Testis (tissue), 3 donors: ENCODE results near the gene MAP3K14. TPM values are rescaled to one million over a fixed set of nuclear protein-coding genes. Genes with fewer than 3 reads are reported as not detected.

Source experiments
- DNase-seq: peaks from one replicate; pipeline ENCODE4 v3.0.0-alpha.2; 2019
- H3K27ac ChIP-seq, 2 donors: fragments of 200-600 bp; sonication (generic); one replicate each; pipeline ENCODE4 v1.5.1; 2019
- H3K27me3 ChIP-seq: fragments of 200-600 bp; sonication (generic); one replicate; pipeline ENCODE4 v1.5.1; 2019
- H3K36me3 ChIP-seq: fragments of 200-600 bp; sonication (generic); one replicate; pipeline ENCODE4 v1.5.1; 2017; ENCODE audit warnings: low read depth; ENCODE audit errors: missing control alignments
- H3K4me1 ChIP-seq: fragments of 200-600 bp; sonication (generic); one replicate; pipeline ENCODE4 v1.5.1; 2019
- H3K4me3 ChIP-seq, 2 donors: fragments of 200-600 bp; sonication (generic); one replicate each; pipeline ENCODE4 v1.5.1; 2017 to 2019
- H3K9me3 ChIP-seq: fragments of 200-600 bp; sonication (generic); one replicate; pipeline ENCODE4 v1.5.1; 2017
- POLR2A ChIP-seq: fragments of 450-650 bp; IDR thresholded peaks from one replicate; pipeline ENCODE4 v1.6.1; 2017; ENCODE audit warnings: antibody characterized with exemption, mild to moderate bottlenecking, moderate library complexity
- WGBS, 2 donors: methylation state at CpG; one replicate each; pipeline ENCODE4 v1.1.5; 2018; 5-methylcytosine and 5-hydroxymethylcytosine counted together
- intact Hi-C: fragments of 100-400 bp; cut with DNase I; formaldehyde crosslinking; loops from one replicate; pipeline ENCODE4 v1.15.1; 2023; ENCODE audit warnings: low total_unique reads
- polyA plus RNA-seq: library from polyadenylated mRNA; stranded (reverse); fragments of 350-450 nt; fragmentation: Illumina TruSeq; extraction: RNeasy Lipid Tissue Mini Kit (QIAGEN cat#74804); gene quantifications from one replicate; pipeline ENCODE4 v1.2.3, GENCODE V29; 2014; ENCODE audit warnings: low read depth, low replicate concordance; ENCODE audit not compliant: insufficient read depth
- total RNA-seq, 2 donors: library from RNA; depleted of rRNA; stranded (reverse); fragments of >200 nt; gene quantifications; one replicate each; pipeline ENCODE4 v1.2.3, GENCODE V29; 2016
- TF ChIP-seq, protein P1 (sequence below), 3 experiments: fragments of 450-650 bp in 2 of 3; fragments of 200-600 bp in 1 of 3; sonication (generic) in 1 of 3; IDR thresholded peaks; one replicate each; pipeline ENCODE4 v1.5.1; 2016 to 2019; ENCODE audit warnings: antibody characterized with exemption in 3 of 3, mild to moderate bottlenecking in 2 of 3, moderate library complexity in 1 of 3

MAP3K14 gene
- total and polyA plus RNA-seq, 3 donors from 2014 or later = 12.4 to 24.9 (median 14.6) TPM

DNA sequence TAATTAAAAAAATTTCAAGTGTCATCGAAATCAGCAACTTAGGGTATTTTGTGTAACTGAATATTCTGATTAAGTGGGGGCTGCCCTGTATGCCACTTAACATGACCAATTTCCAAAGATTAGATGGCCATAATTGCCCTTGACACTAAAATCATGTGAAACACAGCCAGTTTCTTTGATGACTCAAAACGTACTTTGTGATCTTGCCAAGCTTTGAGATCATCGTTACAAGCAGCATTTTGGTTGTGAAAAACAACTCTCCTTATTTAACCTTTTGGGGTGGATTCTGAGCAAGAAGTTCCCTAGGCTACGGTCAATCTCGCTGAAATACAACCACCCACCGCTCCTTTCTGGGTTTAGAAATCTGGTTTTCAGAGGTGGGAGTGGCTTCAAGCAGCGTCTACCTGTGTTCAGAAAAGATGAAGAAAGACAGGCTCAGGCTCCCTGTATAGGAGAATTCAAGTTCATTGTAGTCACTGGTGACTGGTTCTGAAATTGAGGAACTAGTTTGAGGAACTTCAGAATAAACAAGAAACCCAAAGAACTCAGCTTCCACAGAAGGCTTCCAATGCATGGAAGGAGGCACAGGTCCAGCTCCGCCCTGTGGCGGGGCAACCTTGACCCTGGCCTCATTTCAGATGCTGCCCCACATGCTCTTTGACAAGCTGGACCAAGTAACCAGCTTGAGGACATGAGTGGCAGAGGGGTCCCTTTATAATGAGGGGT is 9.4 kb downstream of the MAP3K14 start:
- Histone ChIP-seq H3K4me1 (peaks cover 30% of the 10 kb centered on the region), H3K36me3 (no peaks in the 10 kb centered on the region), H3K27me3 (no peaks in the 10 kb centered on the region), H3K27ac (peak overlapping the region; percentile 64 to 83), H3K4me3 (no peak overlapping the region), H3K9me3 (no peaks in the 10 kb centered on the region)
- WGBS, 2 donors = 38 to 39% methylated on average over 8 to 9 of the region's 9 CpGs
- DNase-seq = no peak
- intact Hi-C loops = no loop called here
- TF ChIP-seq, protein P1, sequence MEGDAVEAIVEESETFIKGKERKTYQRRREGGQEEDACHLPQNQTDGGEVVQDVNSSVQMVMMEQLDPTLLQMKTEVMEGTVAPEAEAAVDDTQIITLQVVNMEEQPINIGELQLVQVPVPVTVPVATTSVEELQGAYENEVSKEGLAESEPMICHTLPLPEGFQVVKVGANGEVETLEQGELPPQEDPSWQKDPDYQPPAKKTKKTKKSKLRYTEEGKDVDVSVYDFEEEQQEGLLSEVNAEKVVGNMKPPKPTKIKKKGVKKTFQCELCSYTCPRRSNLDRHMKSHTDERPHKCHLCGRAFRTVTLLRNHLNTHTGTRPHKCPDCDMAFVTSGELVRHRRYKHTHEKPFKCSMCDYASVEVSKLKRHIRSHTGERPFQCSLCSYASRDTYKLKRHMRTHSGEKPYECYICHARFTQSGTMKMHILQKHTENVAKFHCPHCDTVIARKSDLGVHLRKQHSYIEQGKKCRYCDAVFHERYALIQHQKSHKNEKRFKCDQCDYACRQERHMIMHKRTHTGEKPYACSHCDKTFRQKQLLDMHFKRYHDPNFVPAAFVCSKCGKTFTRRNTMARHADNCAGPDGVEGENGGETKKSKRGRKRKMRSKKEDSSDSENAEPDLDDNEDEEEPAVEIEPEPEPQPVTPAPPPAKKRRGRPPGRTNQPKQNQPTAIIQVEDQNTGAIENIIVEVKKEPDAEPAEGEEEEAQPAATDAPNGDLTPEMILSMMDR (IDR thresholded peaks at IDR 0.05) = no peak
- TF ChIP-seq POLR2A = no peak

DNA sequence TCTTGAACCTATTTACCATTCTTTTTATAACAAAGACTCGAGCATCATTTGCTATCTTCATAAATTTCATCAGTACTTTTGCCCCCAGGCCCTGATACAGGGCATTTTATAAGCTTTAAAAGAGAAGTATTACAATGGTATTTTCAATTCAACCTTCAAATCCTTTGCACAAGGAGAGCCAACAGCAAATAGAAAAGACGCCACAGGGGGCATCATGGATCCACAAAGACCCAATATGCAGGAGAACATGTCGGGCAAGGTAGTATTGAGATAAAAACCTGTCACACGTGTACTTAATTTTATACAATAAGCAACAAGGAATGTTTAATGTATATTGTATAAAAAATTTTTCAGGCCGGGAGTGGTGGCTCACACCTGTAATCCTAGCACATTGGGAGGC is 10.2 kb downstream of the MAP3K14 start:
- no peak for TF ChIP-seq POLR2A
- TF ChIP-seq, protein P1 (IDR thresholded peaks at IDR 0.05) = no peak
- Histone ChIP-seq H3K36me3 (no peaks in the 10 kb centered on the region), H3K27ac (peak overlapping the region; percentile 5 to 83), H3K27me3 (no peaks in the 10 kb centered on the region), H3K4me3 (no peak overlapping the region), H3K9me3 (no peaks in the 10 kb centered on the region), H3K4me1 (peaks cover 27% of the 10 kb centered on the region)
- 82% methylated on average over 5 of the region's 5 CpGs for WGBS, 2 donors
- intact Hi-C loops = no loop called here
- DNase-seq = no peak

DNA sequence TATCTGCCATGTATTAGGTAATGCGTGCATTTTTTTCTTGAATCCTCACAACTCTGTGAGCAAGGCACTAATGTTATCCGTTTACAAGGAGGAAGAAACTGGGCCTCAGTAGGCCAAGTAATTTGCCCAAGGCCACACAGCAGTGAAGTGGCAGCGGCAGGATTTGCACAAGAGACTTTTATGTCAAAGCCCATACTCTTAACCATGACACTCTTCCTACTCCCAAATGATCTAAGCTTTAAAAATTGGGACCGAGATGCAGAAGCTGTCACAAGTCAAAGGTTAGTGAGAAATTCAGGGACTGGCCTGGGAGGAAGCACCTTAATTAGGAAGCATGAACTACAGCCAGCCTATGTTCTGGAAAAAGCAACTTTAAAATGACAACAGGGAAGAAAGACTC is 10.7 kb downstream of the MAP3K14 start:
- DNase-seq = no peak
- intact Hi-C loops = no loop called here
- Histone ChIP-seq H3K9me3 (no peaks in the 10 kb centered on the region), H3K36me3 (no peaks in the 10 kb centered on the region), H3K27ac (no peak overlapping the region), H3K4me1 (peaks cover 21% of the 10 kb centered on the region), H3K27me3 (no peaks in the 10 kb centered on the region), H3K4me3 (no peak overlapping the region)
- no peak for TF ChIP-seq POLR2A
- TF ChIP-seq, protein P1 (IDR thresholded peaks at IDR 0.05) = no peak
- 51 to 55% methylated on average over 4 of the region's 4 CpGs for WGBS, 2 donors

DNA sequence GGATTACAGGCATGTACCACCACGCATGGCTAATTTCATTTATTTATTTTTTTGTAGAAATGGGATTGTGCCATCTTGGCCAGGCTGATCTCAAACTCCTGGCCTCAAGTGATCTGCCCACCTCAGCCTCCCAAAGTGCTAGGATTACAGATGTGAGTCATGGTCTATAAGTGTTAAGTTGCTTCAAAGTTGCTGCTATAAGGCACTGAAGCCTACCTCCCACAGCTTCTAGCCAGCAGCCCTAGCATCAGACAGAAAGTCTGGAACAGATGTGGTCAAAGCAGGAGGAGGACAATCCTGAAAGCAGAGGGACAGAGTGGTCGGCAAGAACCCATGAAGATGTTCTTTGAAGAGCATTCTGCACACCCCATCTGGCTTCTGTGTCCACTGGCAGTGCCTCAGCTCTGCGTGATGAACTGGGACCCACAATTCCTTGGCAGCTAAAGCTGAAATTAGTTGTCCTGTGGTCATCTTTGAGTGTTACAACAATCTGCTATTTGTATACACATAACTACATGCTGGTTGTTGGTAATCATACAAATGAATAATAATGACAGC is 11.2 kb downstream of the MAP3K14 start:
- H3K4me1 ChIP-seq = peaks cover 19% of the 10 kb centered on the region
- WGBS, 2 donors = 77 to 82% methylated on average over 3 of the region's 3 CpGs
- H3K4me3 ChIP-seq = no peak overlapping the region
- no peak overlapping the region for H3K27ac ChIP-seq
- intact Hi-C loops = no loop called here
- TF ChIP-seq POLR2A = no peak
- TF ChIP-seq, protein P1 (IDR thresholded peaks at IDR 0.05) = no peak
- DNase-seq = no peak
- H3K9me3 ChIP-seq = no peaks in the 10 kb centered on the region
- no peaks in the 10 kb centered on the region for H3K27me3 ChIP-seq
- no peaks in the 10 kb centered on the region for H3K36me3 ChIP-seq
